SKM-1 (cell line): ENCODE data around the gene NHEJ1.
A peak's percentile ranks its signal among the peaks of the same experiment; 100 is the strongest.
"Not testable (repeated sequence)": the region's sequence is repeated elsewhere in the genome, so short reads cannot be mapped to it uniquely, and the experiment has no call there.

Source experiments
- DNase-seq: peaks from one replicate; lab custom pipeline; 2025; ENCODE audit not compliant: unreplicated experiment; lab: John Stamatoyannopoulos, UW

NHEJ1 gene

DNA sequence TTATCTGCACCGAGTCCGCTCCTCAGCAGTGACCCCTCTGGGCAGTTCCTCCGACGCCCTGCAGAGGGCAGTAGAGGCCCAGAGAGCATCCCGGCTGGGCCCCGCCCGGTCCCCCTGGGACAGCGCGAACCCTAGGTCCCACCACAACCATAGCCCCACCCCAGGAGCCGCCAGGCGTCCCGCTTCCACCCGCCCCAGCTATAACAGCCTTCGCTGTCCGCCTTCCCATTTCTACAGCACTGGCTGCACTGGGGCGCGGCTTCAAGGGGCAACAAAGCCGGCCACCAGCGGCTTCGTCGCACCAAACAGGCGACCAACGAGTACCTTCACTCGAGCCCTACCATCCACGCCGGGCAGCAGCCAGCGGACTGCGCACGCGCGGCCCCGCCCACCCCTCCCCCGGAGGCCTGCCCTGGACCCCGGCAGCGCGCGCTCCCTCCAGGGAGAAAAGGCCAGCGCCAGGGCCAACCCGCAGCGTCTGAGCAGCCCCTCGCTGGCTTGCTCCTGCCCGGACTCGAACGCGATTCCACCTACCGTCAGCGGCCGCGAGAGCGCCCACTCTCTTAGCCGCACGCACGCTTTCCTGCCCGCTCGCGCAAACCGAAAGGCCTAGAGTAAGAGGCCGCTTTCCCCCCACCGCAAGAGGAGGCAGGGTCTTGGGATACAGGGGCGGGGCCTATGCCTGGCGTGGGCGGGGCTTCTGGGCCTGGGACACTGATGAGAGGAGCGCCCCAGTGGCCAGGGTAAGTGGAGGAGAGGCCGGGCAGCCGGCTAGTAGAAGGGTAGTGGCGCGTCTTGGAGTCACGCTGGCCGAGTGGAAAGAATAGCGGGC, at the start of gene NHEJ1:
TSS of gene NHEJ1 (minus strand) at position 630 of the 832 bp plus-strand sequence. CDS start 2,453 bp downstream, outside the sequence.
- peak; percentile 71 for DNase-seq

GRCh38 chr2:219209236-219210195, 48.9 kb upstream of the NHEJ1 start:
- no peak for DNase-seq

DNA sequence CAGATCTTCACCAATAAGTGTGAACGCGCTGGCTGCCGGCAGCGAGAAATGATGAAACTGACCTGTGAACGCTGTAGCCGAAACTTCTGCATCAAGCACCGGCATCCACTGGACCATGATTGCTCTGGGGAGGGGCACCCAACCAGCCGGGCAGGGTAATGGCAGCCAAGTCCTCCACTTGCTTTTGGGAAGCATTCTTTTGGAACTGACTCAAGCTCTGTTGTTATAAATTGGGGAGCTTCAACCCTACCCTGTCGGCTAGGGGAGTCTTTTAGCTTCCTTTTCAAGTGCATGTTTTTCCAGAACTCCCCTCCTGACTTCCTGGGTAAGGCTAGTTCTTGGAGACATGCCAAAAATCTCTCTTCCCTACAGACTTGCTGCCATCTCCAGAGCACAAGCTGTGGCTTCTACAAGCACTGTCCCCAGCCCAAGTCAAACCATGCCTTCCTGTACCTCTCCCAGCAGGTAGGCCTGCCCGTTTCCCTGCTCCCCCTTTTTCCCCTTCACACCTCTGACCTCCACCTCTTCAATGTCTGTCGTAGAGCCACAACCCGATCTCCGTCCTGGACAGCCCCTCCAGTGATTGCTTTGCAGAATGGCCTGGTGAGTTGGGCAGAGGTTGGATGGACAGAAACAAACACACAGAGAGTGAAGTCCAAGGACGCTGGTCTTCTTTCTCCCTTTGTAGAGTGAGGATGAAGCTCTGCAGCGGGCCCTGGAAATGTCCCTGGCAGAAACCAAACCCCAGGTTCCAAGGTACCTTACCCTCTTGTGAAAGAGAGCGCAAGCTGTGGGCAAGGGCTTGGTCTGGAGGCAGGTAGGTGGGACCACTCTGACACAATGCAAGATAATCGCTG, 47.5 kb upstream of the NHEJ1 start:
- DNase-seq, result no peak

GRCh38 chr2:219207134-219207883, 46.7 kb upstream of the NHEJ1 start:
- no peak for DNase-seq

DNA sequence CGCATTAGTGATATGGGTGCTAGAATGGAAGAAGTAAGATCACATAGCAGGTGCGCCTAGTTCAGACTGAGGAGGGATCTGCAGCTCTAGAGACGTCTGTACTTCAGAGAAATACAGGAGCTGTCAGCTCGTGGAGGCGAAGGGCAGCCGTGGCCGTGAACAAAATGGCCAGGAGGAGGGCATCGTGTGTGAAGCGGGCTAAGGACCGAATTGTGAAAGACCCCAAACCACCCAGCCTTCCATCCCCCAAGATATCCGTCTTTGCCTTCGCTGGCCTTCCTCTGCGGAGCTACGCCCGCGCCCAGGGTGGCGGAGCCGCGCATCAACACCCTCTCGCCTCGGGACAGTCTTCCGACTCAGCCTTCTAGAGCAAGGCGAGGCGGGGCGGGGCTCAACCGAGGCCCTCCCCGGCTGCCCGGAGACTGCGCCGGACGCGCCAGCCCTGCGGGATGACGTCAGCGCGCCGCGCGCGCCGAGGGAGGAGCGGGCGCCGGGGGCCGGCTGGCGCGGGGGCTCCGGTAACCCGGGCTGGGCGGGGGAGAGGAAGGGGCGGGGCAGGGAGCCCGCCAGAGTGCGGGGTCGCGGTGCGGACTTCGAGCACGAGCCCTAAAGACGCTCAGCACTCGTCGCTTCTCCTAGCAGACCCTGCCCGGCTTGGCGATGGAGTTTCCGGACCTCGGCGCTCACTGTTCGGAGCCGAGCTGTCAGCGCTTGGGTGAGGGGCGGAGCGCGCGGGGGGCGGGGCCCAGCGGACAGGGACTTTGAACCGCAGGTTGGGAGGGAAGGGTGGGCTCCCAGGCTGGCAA, 45.9 kb upstream of the NHEJ1 start, which contains the start of gene ZFAND2B:
TSS of gene ZFAND2B (plus strand) at position 455 of the 806 bp plus-strand sequence. CDS start at position 661, 206 bp downstream.
- DNase-seq, result peak; percentile 80

DNA sequence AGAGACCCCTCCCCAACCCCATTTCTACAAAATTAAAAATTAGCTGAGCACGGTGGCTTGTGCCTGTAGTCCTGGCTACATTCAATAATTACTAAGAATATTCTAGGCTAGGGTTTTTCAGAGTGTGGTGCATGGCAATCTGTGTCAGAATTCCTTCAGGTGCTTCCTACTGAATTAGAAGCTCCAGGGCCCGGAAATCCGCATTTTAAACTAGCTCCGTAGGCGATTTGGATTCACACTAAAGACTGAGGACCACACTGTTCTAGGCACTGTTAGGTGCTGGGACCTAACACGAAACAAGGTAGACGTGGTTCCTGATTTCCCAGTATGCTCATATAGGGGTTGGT, 45.3 kb upstream of the NHEJ1 start:
- DNase-seq, result no peak

DNA sequence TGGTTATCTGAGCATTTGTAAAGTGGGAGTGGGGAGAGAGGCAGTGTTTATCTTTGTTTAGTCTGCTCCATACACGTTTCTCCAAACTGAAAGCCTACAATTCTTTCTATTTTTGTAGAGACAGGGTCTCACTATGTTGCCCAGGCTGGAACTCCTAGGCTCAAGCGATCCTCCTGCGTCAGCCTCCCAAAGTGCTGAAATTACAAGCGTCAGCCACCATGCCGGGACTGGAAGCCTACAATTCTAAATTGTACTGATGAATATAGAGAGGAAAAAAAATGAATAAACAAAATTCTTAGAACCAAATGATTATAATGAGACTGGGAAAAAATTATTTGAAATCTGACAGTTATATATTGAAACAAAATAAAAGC, 44.5 kb upstream of the NHEJ1 start:
- no peak for DNase-seq

DNA sequence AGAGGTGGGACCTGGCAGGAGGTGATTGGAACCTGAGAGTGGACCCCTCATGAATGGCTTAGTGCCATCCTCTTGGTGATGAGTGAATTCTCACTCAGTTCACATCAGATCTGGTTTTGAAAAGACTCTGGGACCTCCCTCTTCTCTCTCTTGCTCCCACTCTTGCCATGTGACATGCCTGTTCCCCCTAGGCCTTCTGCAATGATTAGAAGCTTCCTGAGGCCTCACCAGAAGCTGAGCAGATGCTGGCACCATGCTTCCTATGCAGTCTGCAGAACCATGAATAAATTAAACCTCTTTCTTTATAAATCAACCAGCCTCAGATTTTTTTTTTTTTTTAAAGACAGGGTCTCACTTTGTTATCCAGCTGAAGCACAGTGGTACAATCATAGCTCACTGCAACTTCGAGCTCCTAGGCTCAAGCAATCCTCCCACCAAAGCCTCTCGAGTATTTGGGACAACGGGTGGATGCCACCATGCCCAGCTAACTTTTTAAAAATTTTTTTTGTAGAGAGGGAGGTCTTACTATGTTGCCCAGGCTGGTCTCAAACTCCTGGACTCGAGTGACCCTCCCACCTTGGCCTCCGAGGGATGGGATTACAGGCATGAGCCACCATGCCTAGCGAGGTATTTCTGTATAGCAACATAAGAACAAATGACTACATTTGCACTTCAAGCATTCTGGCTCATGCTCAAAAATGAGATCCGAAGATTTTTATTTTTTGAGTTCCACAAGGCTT, 44.0 kb upstream of the NHEJ1 start:
- DNase-seq, result no peak

DNA sequence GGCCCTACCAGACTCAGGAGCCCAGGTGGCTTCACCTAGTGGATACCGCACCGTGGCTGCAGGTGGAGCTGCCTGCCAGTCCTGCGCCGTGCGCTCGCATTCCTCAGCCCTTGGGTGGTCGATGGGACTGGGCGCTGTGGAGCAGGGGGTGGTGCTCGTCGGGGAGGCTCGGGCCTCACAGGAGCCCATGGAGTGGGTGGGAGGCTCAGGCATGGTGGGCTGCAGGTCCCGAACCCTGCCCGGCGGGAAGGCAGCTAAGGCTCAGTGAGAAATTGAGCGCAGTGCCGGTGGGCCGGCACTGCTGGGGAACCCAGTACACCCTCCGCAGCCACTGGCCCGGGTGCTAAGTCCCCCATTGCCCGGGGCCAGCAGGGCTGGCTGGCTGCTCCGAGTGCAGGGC, 40.7 kb upstream of the NHEJ1 start:
- DNase-seq, result not testable (repeated sequence)

GRCh38 chr2:219200502-219201326, 40.1 kb upstream of the NHEJ1 start:
- DNase-seq, result not testable (repeated sequence)

DNA sequence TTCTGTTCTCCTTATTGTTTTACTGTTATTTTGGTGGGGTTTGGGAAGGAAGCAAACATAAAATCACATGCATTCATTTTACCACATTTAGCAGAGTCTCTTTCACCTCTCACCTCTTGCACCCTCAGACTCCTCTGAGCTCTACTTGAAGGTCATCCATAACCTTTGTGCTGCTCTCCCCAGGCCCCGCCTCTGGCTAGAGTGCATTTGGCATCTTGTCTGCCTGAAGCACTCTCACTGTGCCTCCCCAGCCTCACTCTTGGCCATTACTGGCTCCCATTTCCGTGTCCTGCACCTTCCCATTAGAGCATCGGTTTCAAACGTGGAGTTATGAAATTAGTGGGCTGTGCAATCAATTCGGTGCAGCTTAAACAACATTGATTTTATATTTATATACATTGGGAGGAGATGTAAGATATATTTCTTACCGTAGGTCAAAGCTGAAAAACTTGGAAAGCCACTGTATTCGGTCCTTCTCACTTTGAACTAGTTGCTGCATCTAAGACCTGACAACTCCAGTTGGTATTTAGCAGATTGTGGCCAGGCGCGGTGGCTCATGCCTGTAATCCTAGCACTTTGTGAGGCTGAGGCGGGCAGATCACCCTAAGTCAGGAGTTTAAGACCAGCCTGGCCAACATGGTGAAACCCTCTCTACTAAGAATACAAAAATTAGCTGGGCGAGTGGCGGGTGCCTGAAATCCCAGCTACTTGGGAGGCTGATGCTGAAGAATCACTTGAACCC, 39.0 kb upstream of the NHEJ1 start:
- no peak for DNase-seq

DNA sequence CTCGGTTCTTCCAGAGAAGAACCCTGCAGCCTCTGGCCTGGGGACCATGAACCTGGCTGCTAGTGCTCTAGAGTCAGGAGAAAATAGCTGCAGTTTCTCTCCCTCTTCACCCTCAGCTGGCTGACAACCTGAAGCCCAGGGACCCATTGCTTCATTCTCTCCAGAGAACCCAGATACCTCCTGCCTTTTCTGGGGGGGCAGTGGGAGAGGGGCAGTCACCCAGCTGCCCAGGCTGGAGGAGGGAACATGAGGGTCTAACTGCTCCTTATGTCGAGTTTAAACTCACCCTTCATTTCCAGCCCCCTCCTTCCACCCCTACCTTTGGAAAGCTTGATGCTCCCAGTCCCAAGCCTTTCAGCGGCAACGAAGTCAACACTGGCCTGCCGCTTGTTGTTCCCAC, 38.4 kb upstream of the NHEJ1 start:
- DNase-seq, result no peak

GRCh38 chr2:219197388-219197787, 36.8 kb upstream of the NHEJ1 start:
- no peak for DNase-seq

DNA sequence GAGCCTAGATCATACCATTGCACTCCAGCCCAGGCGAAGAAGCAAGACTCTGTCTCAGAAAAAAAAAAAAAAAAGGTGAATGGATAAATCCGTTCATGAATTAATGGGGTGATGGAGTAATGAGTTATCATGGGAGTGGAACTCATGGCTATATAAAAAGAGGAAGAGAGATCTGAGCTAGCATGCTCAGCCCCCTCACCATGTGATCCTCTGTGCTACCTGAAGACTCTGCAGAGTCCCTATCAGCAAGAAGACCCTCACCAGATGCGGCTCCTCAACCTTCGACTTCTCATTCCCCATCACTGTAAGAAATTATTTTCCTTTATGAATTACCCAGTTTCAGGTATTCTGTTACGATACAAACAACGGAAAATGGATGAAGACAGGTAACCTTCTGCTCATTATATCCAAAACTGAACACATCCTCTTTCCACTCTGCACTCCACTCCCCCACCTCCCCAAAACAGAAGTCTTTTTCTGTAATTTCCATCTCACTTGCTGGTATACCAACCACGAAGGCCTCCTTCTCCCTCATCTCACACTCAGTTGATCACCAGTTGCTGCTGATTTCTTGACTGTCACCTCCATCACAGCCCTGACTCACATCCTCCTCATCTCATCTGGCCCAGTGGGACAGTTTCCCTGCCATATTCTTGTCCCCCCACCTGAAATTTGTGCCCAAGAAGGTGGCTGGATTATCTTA, 26.3 kb upstream of the NHEJ1 start:
- no peak for DNase-seq

GRCh38 chr2:219184121-219184520, 23.5 kb upstream of the NHEJ1 start:
- DNase-seq, result no peak

DNA sequence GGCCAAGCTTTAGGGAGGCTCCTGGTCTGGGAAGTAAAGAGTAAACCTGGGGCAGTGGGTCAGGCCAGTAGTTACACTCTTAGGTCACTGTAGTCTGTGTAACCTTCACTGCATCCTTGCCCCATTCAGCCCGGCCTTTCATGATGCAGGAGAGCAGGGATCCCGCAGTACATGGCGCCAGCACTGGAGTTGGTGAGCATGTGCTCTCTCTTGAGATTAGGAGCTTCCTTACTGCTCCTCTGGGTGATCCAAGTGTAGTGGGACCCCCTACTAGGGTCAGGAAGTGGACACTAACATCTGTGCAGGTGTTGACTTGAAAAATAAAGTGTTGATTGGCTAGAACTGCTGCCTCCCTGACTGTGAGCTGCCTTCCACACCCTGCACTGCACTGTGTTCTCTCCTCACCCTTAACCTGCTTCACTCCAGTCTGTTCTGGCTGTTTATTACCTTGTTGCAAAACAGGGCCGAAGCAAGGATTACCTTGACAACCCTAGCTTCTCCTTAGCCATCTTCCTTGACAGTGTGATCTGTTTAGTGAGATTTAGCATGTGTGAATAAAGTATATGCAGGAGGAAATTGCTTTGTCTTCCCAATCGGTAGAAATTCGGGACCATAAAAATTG, 22.6 kb upstream of the NHEJ1 start:
- no peak for DNase-seq
